ENCODE measurements around the gene ROBO2. TPM values are rescaled to one million over a fixed set of nuclear protein-coding genes. Genes with fewer than 3 reads are reported as not detected.

ROBO2 gene
- total and polyA plus RNA-seq, 5 experiments from 2014 or later: not detected

- no peaks in the 10 kb centered on the region for H3K4me1 Mint-ChIP-seq
- no peaks in the 10 kb centered on the region for H3K27me3 Mint-ChIP-seq
- ATAC-seq (no peak), DNase-seq (no peak)
- peaks cover 0 to 16% (median 6%) of the 10 kb centered on the region in 9 donors for H3K9me3 Mint-ChIP-seq
- POLR2A ChIA-PET: no interaction called here
- H3K27ac Mint-ChIP-seq: no peak overlapping the region
- H3K36me3 Mint-ChIP-seq: no peaks in the 10 kb centered on the region
- no peak overlapping the region for H3K4me3 Mint-ChIP-seq
These were observed 196.2 kb downstream of the ROBO2 start for GRCh38 chr3:77236118-77236517.

GRCh38 chr3:77240072-77240650 lies 200.3 kb downstream of the ROBO2 start:
- Mint-ChIP-seq H3K27ac (no peak overlapping the region), H3K4me3 (no peak overlapping the region), H3K27me3 (no peaks in the 10 kb centered on the region), H3K9me3 (peaks cover 0 to 16% (median 3%) of the 10 kb centered on the region in 9 donors), H3K36me3 (peaks cover 0 to 4% (median 0%) of the 10 kb centered on the region in 3 donors), H3K4me1 (no peaks in the 10 kb centered on the region)
- DNase-seq (no peak), ATAC-seq (no peak)
- POLR2A ChIA-PET: no interaction called here

- ATAC-seq: no peak
- Mint-ChIP-seq H3K27me3 (no peaks in the 10 kb centered on the region), H3K4me1 (no peaks in the 10 kb centered on the region), H3K9me3 (peaks cover 0 to 15% (median 2%) of the 10 kb centered on the region in 9 donors), H3K36me3 (peaks cover 0 to 4% (median 0%) of the 10 kb centered on the region in 3 donors), H3K4me3 (no peak overlapping the region), H3K27ac (no peak overlapping the region)
- POLR2A ChIA-PET: no interaction called here
- no peak for DNase-seq
These were observed 202.5 kb downstream of the ROBO2 start for GRCh38 chr3:77242371-77242770.

GRCh38 chr3:77244981-77245380 lies 205.1 kb downstream of the ROBO2 start:
- Mint-ChIP-seq H3K9me3 (peaks cover 0 to 11% (median 2%) of the 10 kb centered on the region in 9 donors), H3K4me3 (no peak overlapping the region), H3K27me3 (no peaks in the 10 kb centered on the region), H3K36me3 (peaks cover 0 to 4% (median 0%) of the 10 kb centered on the region in 3 donors), H3K4me1 (no peaks in the 10 kb centered on the region), H3K27ac (no peak overlapping the region)
- DNase-seq: no peak
- ATAC-seq: no peak
- POLR2A ChIA-PET: no interaction called here

GRCh38 chr3:77247061-77247460 lies 207.2 kb downstream of the ROBO2 start:
- H3K27ac Mint-ChIP-seq: no peak overlapping the region
- H3K36me3 Mint-ChIP-seq: peaks cover 0 to 4% (median 0%) of the 10 kb centered on the region in 3 donors
- no peaks in the 10 kb centered on the region for H3K4me1 Mint-ChIP-seq
- DNase-seq (no peak), ATAC-seq (no peak)
- no peak overlapping the region for H3K4me3 Mint-ChIP-seq
- POLR2A ChIA-PET: no interaction called here
- H3K9me3 Mint-ChIP-seq: peaks cover 0 to 16% (median 5%) of the 10 kb centered on the region in 9 donors
- no peaks in the 10 kb centered on the region for H3K27me3 Mint-ChIP-seq

- Mint-ChIP-seq H3K4me1 (no peaks in the 10 kb centered on the region), H3K4me3 (no peak overlapping the region), H3K9me3 (peaks cover 0 to 21% (median 5%) of the 10 kb centered on the region in 9 donors), H3K27me3 (no peaks in the 10 kb centered on the region), H3K27ac (no peak overlapping the region), H3K36me3 (peaks cover 0 to 4% (median 0%) of the 10 kb centered on the region in 3 donors)
- DNase-seq (no peak), ATAC-seq (no peak)
- POLR2A ChIA-PET: no interaction called here
These were observed 207.9 kb downstream of the ROBO2 start for GRCh38 chr3:77247817-77248216.

GRCh38 chr3:77248420-77248819 lies 208.5 kb downstream of the ROBO2 start:
- no peak for DNase-seq
- H3K27ac Mint-ChIP-seq: no peak overlapping the region

GRCh38 chr3:77251136-77251535 lies 211.2 kb downstream of the ROBO2 start:
- ATAC-seq (no peak), DNase-seq (no peak)
- no peak overlapping the region for H3K4me3 Mint-ChIP-seq
- no peaks in the 10 kb centered on the region for H3K36me3 Mint-ChIP-seq
- no peaks in the 10 kb centered on the region for H3K27me3 Mint-ChIP-seq
- H3K9me3 Mint-ChIP-seq: peaks cover 0 to 11% (median 4%) of the 10 kb centered on the region in 9 donors
- POLR2A ChIA-PET: no interaction called here
- no peaks in the 10 kb centered on the region for H3K4me1 Mint-ChIP-seq
- no peak overlapping the region for H3K27ac Mint-ChIP-seq

More at GRCh38 chr3:77248420-77248819, 208.5 kb downstream of the ROBO2 start:
- Mint-ChIP-seq H3K4me1 (no peaks in the 10 kb centered on the region), H3K4me3 (no peak overlapping the region), H3K36me3 (peaks cover 0 to 4% (median 0%) of the 10 kb centered on the region in 3 donors), H3K27me3 (no peaks in the 10 kb centered on the region), H3K9me3 (peaks cover 0 to 21% (median 5%) of the 10 kb centered on the region in 9 donors)
- ATAC-seq: no peak
- POLR2A ChIA-PET: no interaction called here

- DNase-seq: no peak
- POLR2A ChIA-PET: no interaction called here
- no peak overlapping the region for H3K4me3 Mint-ChIP-seq
- H3K9me3 Mint-ChIP-seq: peaks cover 0 to 22% (median 4%) of the 10 kb centered on the region in 9 donors
- H3K36me3 Mint-ChIP-seq: no peaks in the 10 kb centered on the region
- no peaks in the 10 kb centered on the region for H3K27me3 Mint-ChIP-seq
- H3K4me1 Mint-ChIP-seq: no peaks in the 10 kb centered on the region
- no peak for ATAC-seq
- no peak overlapping the region for H3K27ac Mint-ChIP-seq
These were observed 215.3 kb downstream of the ROBO2 start for GRCh38 chr3:77254967-77255831.

GRCh38 chr3:77256584-77257503 lies 216.9 kb downstream of the ROBO2 start:
- Mint-ChIP-seq H3K27ac (no peak overlapping the region), H3K36me3 (no peaks in the 10 kb centered on the region), H3K4me3 (no peak overlapping the region), H3K27me3 (no peaks in the 10 kb centered on the region), H3K9me3 (peaks cover 0 to 18% (median 0%) of the 10 kb centered on the region in 9 donors), H3K4me1 (no peaks in the 10 kb centered on the region)
- POLR2A ChIA-PET: no interaction called here
- no peak for DNase-seq
- no peak for ATAC-seq

- Mint-ChIP-seq H3K27ac (no peak overlapping the region), H3K9me3 (peaks cover 0 to 11% (median 0%) of the 10 kb centered on the region in 9 donors), H3K27me3 (no peaks in the 10 kb centered on the region), H3K36me3 (no peaks in the 10 kb centered on the region), H3K4me3 (no peak overlapping the region), H3K4me1 (no peaks in the 10 kb centered on the region)
- ATAC-seq (no peak), DNase-seq (no peak)
- POLR2A ChIA-PET: no interaction called here
These were observed 219.8 kb downstream of the ROBO2 start for GRCh38 chr3:77259694-77260093.

- Mint-ChIP-seq H3K27ac (no peak overlapping the region), H3K4me1 (no peaks in the 10 kb centered on the region), H3K4me3 (no peak overlapping the region), H3K36me3 (no peaks in the 10 kb centered on the region), H3K27me3 (no peaks in the 10 kb centered on the region), H3K9me3 (peaks cover 0 to 25% (median 3%) of the 10 kb centered on the region in 9 donors)
- ATAC-seq (no peak), DNase-seq (no peak)
- POLR2A ChIA-PET: no interaction called here
These were observed 222.5 kb downstream of the ROBO2 start for GRCh38 chr3:77262361-77262760.

- no peak for ATAC-seq
- no peaks in the 10 kb centered on the region for H3K27me3 Mint-ChIP-seq
- no peak for DNase-seq
These were observed 227.7 kb downstream of the ROBO2 start for GRCh38 chr3:77267589-77267988.

More at GRCh38 chr3:77267589-77267988, 227.7 kb downstream of the ROBO2 start:
- Mint-ChIP-seq H3K9me3 (peaks cover 0 to 30% (median 3%) of the 10 kb centered on the region in 9 donors), H3K4me1 (no peaks in the 10 kb centered on the region), H3K4me3 (no peak overlapping the region), H3K27ac (no peak overlapping the region), H3K36me3 (no peaks in the 10 kb centered on the region)
- POLR2A ChIA-PET: no interaction called here

Data from naive thymus-derived CD8-positive, alpha-beta T cell (primary cell).